Raji (cell line): ENCODE results near the gene HIVEP3.

Experiments
- POLR2A ChIP-seq: IDR thresholded peaks from 2 replicates; pipeline ENCODE4 v1.6.1; 2011; ENCODE audit warnings: low read depth, low read length, control low read depth; ENCODE audit not compliant: insufficient read depth

HIVEP3 gene

DNA sequence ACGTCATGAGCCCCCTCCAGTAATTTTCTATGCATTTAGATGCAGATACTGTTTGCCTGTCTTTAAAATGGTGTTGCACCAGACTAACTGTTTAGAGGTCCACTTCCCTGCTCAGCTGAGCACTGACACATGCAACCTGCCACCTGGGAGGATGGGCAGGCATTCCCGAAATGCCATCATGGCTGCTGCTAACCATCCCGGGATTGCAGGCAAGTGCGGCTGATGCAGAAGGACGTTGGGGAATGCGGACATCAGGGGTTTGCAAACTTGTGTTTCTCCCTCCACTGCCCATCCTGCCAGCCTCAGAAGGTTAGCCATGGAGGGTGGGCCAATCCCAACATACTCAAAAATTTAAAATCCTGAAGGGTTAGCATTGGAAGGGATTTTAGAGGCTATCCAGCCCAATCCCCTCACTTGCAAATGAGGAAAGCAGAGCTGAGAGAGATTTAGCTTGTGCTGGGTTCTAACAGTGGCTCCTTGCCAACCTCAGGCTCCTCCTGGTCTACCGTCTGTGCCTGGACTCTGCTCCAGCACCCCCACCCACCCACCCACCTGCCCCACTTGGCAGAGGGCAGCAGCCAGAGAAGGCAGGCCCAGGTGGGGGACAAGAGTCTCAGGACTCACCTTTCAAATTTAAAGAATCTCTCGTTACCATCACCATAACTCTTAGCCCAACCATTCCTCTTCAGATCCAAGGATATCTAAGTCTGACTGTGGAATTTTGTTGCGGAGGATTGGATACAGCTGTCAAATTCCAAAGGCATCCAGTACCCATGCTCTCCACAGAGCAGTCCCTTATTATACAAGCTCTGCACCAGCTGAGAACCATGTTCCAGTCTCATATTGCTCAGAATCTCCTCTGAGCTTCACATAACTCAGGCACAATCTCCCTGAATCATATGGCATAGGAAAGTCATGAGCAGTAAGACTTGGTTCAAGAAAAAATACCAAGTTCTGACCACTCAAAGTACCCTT is 34.2 kb downstream of the HIVEP3 start:
- TF ChIP-seq POLR2A: no peak

DNA sequence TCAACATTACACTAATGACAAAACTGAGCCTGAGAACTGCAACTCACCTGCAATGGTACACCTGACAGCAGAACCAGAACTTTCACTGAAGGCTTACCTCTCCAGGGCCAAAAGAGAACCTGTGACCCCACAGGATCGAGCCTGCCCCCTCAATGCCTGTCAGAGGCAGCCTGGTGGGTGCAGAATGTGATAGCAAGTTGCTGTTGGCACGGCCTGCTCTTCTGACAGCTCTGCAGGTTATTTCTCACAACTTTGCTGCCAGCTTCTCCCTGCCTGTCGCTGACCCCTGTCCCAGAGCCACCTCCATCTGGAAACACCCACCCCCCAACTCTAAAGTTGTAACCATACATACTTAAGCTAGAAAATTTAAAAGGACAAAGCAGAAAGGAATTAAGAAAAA is 35.2 kb downstream of the HIVEP3 start:
- no peak for TF ChIP-seq POLR2A

DNA sequence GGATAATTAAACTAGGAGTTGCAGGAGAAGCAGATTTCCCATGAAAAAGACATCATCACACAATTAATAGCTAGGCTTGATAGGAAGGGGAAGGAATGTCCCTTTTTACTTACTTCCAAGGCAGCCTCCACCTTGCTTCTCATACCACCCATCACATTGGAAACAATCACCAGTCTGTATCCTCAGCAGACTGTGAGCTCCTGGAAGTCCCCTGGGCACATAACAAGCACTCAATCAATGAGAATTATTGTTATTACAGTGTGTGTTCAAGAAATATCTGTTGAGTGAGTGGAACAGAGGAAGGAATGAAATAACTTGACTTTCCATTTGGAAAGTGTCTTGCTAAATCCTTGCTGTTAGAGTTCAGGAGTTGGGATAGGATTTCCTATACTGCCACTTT is 36.2 kb downstream of the HIVEP3 start:
- no peak for TF ChIP-seq POLR2A

DNA sequence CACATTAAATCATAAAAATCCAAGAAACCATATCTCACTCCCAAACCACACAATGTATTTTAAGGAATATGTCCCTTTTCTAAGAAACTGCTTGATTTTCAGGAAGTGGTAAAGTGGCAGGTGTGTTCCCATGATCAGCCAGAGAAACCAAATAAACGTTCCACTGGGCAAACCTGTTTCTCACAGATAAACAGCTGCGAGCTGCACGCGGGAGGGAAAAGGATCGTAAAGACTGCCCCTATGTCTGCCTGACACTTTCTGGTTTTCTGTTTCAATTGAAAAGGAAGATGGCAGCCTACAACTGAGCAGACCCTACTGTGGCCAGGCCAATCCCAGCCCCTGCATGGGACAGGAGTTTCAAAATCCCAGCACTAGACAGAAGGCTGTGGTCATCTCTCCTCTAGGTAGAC is 36.6 kb downstream of the HIVEP3 start:
- no peak for TF ChIP-seq POLR2A

DNA sequence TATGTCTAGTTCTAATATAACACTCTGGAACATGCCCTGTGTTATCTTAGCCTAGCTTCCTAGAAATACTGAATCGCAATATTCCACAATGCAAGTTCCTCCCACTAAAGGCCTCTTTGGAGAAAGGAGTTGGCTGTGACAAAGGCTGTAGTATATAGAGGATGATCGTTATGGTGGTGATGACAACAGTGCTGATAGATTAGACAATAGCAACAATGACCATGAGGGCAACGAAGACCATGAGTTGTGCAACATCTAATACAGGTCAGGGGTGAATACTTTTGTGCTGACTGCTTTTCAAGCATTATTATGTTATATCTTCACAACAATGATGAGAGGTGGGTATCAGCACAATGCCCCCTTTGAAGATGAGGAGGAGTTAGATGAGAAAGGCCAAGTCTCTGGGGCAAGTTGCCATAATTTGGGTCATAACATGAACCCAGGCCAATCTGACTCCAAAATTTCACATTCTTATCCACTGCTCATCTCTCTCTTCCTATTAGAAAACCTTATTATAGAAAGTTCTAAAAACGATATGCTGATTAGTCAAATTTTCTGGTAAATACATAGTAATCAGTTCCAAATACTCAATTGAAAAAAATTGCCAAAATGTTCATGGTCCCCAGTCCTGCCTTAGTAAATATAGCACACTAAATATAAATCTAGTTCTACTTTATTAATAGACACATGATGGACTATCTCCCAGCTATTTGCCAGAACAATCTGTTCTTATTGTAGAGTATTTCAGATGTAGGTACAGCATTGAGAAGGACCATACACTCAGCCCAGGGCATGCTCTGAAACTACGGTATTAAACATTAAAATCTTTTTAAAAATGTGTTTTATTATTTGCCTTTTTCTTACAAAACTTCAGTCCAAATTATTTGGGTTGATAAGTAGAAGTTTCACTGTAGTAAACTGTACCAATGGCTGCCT is 37.5 kb downstream of the HIVEP3 start:
- TF ChIP-seq POLR2A: no peak

DNA sequence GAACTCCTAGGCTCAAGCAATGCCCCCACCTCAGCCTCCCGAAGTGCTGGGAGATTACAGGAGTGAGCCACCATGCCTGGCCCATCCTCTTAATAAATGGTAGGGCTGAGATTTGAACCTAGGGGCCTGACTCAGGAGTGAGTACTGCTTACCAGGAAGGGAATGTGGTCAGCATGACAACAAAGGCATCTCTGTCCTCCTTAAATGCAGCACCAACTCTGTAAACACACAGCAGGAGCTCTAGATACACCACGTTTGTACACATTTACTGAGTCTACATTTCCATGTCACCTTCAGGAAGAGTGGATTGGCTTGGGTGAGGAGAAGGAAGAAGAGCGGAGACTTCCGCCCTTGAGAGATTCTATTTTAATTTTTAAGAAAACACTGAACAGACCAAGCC is 38.5 kb downstream of the HIVEP3 start:
- no peak for TF ChIP-seq POLR2A

DNA sequence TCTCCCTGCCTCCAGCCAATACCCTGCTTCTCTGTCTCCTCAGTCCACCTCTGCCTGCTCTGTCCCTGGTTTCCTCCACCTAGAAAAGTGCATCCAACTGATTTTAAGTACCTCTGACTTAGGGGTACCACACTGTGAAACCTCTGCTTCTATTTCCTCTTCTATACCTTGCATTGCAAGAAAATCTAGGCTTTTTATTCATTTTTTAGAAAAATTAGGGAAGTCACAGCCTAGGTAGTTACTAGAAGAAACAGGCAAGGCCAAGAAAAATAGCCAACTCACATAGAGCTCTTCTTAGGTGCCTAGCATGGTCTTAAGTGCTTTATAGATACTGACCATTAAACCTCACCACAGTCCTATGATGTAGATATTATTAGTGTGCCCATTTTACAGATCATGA is 39.1 kb downstream of the HIVEP3 start:
- no peak for TF ChIP-seq POLR2A

DNA sequence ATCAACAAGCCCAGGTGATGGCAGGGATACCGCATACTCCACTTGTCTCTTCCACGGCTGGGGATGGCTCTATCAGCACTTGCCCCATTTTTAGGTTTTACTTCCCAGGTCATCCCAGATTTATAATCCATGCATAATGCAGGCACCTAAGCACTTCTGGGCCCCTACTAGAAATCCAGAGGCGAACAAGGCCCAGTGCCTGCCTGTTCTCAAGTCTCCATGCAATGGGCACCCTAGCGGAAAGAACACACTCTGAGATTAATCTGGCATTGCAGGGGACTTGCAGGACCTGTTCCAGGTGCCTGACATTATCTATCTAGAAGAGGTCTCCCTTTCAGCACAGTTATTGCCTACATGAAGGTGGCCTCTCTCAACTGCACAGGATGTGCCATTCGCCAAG is 39.8 kb downstream of the HIVEP3 start:
- TF ChIP-seq POLR2A: no peak

DNA sequence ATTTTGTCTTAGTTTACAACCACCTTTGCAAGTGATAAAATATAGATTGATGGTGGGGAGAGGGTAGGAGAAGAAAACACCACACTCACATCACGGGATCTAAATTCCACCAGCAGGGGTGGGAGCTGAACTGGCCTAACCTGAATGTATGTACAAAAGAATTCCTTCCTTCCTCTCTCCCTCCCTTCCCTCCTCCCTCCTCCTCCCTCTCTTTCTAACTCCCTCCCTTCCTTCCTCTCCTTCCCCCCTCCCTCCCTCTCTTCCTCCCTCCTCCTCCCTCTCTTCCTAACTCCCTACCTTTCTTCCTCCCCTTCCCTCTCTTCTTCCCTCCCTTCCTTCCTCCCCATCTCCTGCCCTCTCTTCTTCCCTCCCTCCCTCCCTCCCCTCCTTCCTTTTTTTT is 40.2 kb downstream of the HIVEP3 start:
- no peak for TF ChIP-seq POLR2A

DNA sequence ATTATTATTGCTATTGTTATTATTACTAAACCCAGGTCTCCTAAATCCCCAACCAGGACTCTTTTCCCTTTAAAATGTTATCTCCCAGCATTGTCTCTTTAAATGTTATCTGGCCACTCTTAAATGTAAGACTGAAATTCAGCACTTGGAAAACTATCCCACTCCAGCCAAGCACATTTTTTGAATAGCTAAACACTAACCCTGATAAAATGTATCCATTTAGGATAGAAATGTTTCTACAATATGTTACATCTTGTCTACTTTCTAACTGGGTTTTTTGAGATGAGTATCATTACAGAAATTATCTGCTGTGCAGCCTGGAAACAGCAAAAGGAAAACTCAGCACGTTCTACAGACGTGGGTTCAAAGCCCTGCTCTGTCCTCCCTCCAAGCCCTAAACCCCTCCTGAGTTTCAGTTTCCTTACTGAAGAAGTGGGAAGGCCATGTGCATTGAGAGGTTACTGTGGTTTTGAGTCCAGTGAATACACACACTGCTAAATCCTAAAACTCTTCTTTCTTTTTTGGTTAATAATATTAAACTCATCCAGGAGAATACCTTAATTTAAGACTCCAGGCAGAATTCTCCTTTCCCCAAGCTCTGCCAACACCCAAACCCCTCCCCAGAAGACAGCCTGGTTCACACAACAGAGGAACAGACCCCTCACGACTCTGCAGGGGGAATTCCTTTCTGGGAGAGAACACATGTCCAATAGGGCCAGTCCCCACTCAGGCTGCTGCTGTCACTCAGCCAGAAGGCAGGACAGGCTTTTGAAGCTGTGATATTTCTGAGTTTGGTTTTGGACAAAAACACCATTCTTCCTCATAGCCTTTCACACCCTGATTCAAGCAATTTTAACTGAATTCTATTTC is 41.9 kb downstream of the HIVEP3 start:
- TF ChIP-seq POLR2A: no peak

DNA sequence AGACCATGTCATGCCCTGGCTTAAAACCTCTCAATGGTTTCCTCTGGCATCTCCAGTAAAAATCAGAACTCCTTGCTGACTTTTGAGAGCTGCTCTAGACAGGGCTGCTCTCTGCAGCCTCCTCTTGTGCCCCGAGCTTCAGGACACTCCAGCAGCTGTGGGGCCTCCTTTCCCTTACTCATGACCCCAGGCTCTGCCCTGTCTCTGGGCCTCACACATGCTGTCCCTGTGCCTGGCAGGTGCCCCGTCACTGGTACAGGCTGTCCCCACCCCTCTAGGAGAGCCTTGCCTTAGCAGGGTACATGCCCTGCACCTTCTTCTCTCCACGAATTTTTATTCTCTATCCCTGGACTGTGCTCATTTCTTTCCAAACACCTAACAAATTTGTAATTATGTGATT is 43.2 kb downstream of the HIVEP3 start:
- TF ChIP-seq POLR2A: no peak

DNA sequence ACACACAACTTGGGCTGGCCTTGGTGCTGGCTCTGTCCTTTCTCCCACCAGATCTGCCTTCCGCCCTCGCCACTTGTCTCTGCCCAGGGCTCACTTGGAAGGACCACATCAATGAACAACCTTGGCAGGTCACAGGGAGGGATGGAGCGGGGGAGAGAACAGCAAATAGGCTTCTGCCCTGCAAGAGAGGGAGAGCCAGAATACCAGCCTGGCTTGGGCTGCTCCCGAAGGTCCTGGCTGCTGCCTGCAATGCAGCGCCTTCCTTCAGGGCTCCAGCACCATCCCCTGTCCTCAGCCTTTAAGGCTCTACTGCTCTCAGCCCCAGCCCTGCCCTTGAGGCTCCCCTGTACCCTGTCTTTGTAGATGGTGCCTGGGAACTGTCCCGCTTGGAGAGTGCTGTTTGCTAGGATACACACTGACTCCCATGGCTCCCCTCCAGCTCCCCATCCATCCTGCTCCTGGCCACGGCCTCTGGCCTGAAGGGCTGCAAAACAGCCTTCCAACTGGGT is 43.8 kb downstream of the HIVEP3 start:
- TF ChIP-seq POLR2A: no peak

DNA sequence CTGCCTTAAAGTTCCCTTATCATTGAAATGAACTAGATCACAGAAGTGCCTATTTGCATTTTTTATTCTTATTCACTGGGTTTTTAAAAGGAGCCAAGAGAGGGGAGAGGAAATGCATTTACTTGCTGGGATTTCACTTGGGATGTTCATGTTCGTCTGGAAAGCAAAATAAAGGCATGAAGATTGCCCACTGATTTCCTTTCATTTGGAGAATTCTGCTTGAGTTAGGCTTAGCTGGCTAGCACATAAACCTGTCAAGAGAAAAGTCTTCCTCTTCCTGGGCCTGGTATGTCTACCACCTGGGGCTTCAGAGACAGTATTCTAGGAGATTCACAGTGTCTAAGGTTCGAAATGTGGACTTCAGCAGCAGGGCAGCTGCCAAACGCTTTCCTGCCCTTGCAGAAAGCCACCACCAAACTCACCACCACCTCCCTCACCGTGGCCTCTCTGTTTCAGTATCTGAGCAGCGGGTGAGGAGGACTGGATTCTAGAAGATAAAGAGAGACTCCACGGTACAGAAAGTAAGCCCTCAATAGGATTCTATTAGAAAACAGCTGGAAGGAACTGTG is 44.5 kb downstream of the HIVEP3 start:
- TF ChIP-seq POLR2A: no peak

DNA sequence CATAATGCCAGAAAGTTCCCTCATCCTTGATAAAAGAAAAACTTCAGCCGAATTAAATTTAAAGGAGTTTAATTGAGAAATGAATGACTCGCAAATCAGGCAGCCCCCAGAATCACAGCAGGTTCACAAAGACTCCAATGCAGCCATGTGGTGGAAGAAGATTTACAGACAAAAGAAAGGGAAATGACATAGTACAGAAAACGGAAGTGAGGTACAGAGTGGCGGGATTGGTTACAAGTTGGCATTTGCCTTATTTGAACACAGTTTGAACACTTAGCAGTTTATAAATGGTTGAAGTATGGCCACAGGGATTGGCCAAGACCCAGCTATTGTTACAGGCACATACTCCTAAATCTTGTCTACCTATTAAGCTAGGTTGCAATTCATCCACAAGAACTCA is 46.6 kb downstream of the HIVEP3 start:
- no peak for TF ChIP-seq POLR2A

DNA sequence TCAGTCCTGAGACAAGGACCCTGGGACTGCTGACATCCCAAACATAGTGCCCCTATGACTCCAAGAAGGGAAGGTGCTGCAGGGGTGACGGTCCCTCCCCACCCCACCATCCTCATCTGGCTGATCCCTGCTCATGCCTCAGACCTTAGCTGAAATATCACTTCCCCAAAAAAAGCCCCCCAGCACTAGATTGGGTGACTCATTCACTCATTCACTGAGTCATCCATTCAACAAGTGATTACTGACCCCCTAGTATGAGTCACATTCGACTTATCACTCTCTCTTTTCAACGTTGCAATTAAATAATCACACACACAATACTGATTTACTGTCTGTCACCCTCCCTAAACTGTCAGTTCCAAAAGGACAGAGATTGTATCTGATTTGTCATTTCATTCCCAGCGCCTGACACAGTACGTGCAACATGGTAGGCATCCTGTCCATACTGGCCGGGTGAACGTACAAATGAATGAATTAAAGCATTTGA is 48.6 kb downstream of the HIVEP3 start:
- TF ChIP-seq POLR2A: no peak
